Upper lobe of left lung (tissue), 4 donors: ENCODE measurements around the gene SPTSSB.

Experiments used
- EP300 ChIP-seq, 4 donors: sonication (generic); formaldehyde crosslinking; IDR thresholded peaks; one replicate each; pipeline ENCODE4 v1.5.1; 2017; ENCODE audit warnings: antibody characterized with exemption in 4 of 4, control low read depth in 2 of 4
- POLR2A ChIP-seq, 4 donors: fragments of 450-650 bp; IDR thresholded peaks; one replicate each; pipeline ENCODE4 v1.5.1; 2016 to 2017; ENCODE audit warnings: antibody characterized with exemption in 4 of 4, mild to moderate bottlenecking in 2 of 4
- POLR2AphosphoS5 ChIP-seq, 2 donors: sonication (generic); formaldehyde crosslinking; IDR thresholded peaks; one replicate each; pipeline ENCODE4 v1.5.1; 2017; ENCODE audit warnings: antibody characterized with exemption in 2 of 2
- TF ChIP-seq, protein P1 (sequence below), 6 experiments: fragments of 450-650 bp in 4 of 6; fragments of 200-600 bp in 2 of 6; sonication (generic) in 2 of 6; IDR thresholded peaks; one replicate each; pipeline ENCODE4 v1.5.1; 2016 to 2019; ENCODE audit warnings: antibody characterized with exemption in 6 of 6

DNA sequence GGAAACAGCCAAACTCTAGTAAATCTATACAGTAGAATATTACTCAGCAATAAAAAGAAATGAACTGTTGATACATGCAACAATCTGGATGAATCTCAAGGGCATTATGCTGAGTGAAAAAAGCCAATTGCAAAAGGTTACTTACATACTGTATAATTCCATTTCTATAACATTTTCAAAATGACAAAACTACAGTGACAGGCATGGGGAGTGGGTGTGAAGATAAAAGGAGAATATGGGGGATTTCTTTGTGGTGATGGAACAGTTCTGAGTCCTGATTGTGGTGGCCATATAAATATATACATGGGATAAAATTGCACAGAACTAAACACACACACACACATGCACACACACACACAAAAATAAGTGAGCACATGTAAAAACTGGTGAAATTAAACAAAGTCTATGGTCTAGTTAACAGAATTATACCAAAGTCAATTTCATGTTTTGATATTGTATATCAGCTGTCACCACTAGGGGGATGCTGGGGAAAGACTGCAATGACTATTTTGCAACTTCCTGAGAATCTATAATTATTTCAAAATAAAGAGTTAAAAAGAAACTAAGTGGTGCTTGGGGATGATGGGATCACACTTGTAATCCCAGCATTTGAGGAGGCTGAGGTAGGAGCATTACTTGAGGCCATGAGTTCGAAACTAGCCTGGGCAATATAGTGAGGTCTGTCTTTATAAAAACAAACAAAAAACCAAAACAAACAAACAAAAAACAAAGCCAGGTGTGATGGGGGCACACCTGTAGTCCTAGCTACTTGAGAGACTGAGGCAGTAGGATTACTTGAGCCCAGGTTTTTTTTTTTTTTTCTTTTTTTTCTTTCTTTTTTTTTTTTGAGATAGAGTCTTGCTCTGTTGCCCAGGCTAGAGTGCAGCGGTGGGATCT is 66.0 kb downstream of the SPTSSB start:
- TF ChIP-seq, protein P1, sequence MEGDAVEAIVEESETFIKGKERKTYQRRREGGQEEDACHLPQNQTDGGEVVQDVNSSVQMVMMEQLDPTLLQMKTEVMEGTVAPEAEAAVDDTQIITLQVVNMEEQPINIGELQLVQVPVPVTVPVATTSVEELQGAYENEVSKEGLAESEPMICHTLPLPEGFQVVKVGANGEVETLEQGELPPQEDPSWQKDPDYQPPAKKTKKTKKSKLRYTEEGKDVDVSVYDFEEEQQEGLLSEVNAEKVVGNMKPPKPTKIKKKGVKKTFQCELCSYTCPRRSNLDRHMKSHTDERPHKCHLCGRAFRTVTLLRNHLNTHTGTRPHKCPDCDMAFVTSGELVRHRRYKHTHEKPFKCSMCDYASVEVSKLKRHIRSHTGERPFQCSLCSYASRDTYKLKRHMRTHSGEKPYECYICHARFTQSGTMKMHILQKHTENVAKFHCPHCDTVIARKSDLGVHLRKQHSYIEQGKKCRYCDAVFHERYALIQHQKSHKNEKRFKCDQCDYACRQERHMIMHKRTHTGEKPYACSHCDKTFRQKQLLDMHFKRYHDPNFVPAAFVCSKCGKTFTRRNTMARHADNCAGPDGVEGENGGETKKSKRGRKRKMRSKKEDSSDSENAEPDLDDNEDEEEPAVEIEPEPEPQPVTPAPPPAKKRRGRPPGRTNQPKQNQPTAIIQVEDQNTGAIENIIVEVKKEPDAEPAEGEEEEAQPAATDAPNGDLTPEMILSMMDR (IDR thresholded peaks at IDR 0.05), result peak; percentile 25 to 52 (median 44)
- TF ChIP-seq POLR2AphosphoS5 (IDR thresholded peaks at IDR 0.05) (no peak), POLR2A (IDR thresholded peaks at IDR 0.05) (no peak), EP300 (IDR thresholded peaks at IDR 0.05) (no peak)
